ENCODE measurements around the gene PPIB.
"Not testable (repeated sequence)": the region's sequence is repeated elsewhere in the genome, so short reads cannot be mapped to it uniquely, and the experiment has no call there.

PPIB gene

DNA sequence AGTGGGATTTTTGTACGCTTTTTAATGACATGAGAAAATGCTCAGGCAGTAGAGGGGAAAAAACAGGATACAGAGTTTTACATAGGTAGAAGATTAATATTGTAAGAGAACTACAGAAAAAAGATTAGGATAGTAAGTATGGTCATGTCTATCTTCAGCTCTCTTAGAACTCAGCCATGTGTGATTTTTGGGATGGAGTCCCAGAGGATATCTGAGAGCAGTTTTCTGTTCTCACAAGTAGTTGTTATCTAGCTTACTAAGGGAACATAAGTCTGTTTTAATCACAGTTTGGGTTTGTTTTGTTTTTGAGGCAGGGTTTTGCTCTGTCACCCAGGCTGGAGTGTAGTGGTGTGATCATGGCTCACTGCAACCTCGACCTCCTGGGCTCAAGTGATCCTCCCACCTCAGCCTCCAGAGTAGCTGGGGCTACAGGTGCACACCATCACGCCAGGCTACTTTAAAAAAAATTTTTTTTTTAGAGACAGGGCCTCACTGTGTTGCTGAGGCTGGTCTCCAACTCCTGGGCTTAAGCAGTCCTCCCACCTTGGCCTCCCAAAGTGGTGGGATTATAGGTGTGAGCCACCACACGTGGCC lies 52.6 kb downstream of the PPIB start:
- DNase-seq (ENCODE audit: low spot score) = not testable (repeated sequence)

DNA sequence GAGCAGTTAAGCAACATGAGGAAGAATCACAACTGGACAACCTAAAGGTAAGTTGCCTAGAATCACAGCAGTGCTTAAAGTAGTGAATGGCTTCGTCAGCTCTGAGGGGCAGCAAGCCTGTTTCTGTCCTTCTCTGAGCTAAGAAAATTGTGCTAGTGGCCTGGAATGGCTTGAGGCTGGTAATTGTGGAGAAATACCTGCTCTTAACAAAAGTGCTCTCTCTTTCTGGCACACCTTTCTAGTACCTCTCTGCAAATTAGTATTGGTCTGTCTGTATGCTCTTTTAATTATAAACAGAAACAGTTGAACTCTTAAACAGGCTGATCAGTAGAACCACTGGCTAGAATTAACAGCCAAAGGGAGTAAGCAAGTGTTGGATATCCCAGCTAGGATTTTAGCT lies 55.5 kb downstream of the PPIB start:
- no peak for DNase-seq (ENCODE audit: low spot score)

Measured in cerebellar cortex (tissue), 1 donor.